ENCODE data around the gene PGLYRP2. TPM values are rescaled to one million over a fixed set of nuclear protein-coding genes. Genes with fewer than 3 reads are reported as not detected.

PGLYRP2 gene
- total and polyA plus RNA-seq, 3 experiments from 2014 or later, result 0.13 to 0.49 TPM; not detected in 1

DNA sequence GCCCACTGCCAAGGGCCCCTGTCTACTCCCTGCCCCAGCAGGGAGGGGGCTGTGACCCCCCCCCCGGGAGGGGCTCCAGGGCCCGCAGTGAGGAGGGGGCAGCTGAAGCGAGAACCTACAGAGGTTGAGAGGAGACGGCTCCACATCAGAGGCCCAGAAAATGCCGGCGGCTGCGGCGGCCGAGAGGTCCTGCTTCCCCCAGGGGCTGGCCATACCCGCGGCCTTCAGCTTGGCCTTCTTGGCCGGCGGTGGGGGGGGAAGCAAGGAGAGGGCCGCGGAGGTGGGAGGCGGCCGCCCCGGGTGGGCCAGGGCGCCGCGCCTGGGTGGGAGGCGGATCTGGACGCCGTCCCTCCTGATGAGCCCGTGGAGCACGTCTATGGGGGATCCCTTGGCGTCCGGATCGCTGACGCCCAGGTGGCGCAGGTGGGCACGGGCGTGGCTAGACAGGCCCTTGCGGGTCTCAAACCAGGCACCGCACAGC is 51.3 kb downstream of the PGLYRP2 start:
- Mint-ChIP-seq H3K27me3 (no peaks in the 10 kb centered on the region), H3K4me3 (no peak overlapping the region), H3K36me3 (peaks cover 11 to 56% (median 12%) of the 10 kb centered on the region in 3 donors), H3K27ac (no peak overlapping the region), H3K9me3 (no peaks in the 10 kb centered on the region), H3K4me1 (peaks cover 28 to 30% (median 28%) of the 10 kb centered on the region in 3 donors)
- ChIA-PET POLR2A (interaction anchor here (2.1 kb wide), 1 partner anchor 8 kb away, joined by 5 read pairs; no protein-coding TSS in a partner anchor), CTCF (interaction anchor here (0.9 to 2.4 kb wide), 2 partner anchors 9 to 128 kb away, joined by 3 to 12 read pairs; partner anchors contain the start of gene AKAP8L)
- H3K36me3 ChIP-seq (ENCODE audit: insufficient read depth, low read length), result peaks cover 21% of the 10 kb centered on the region
- DNase-seq, result no peak
- peaks cover 20% of the 10 kb centered on the region for H3K4me1 ChIP-seq (ENCODE audit: insufficient read depth, low read length)
- no peak overlapping the region for H3K27ac ChIP-seq (ENCODE audit: low read depth, low read length)
- no peaks in the 10 kb centered on the region for H3K27me3 ChIP-seq (ENCODE audit: insufficient read depth, low read length, poor library complexity, severe bottlenecking)
- H3K9me3 ChIP-seq (ENCODE audit: low read length), result no peaks in the 10 kb centered on the region
- no peak overlapping the region for H3K4me3 ChIP-seq (ENCODE audit: low read length)

DNA sequence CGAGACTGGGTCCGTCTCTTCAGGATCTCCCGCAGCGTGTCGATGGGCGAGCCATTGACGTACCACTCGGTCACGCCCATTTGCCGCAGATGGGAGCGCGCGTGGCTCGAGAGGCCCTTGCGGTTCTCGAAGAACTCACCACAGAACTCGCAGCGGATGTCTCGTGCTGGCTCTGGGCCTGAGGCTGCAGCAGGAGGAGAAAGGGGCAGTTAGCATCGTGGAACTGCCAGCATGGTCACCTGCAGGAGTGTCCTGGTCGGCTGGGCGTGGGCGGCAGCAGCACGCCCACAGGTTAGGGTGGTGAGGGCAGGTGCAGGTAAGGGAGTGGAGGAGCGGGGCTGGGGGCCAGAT is 52.0 kb downstream of the PGLYRP2 start:
- Histone ChIP-seq H3K27ac (ENCODE audit: low read depth, low read length) (no peak overlapping the region), H3K27me3 (ENCODE audit: insufficient read depth, low read length, poor library complexity, severe bottlenecking) (no peaks in the 10 kb centered on the region), H3K9me3 (ENCODE audit: low read length) (no peaks in the 10 kb centered on the region), H3K36me3 (ENCODE audit: insufficient read depth, low read length) (peaks cover 22% of the 10 kb centered on the region), H3K4me3 (ENCODE audit: low read length) (no peak overlapping the region), H3K4me1 (ENCODE audit: insufficient read depth, low read length) (peaks cover 20% of the 10 kb centered on the region)
- H3K36me3 Mint-ChIP-seq, result peaks cover 12 to 61% (median 13%) of the 10 kb centered on the region in 3 donors
- H3K4me3 Mint-ChIP-seq, result no peak overlapping the region
- H3K9me3 Mint-ChIP-seq, result no peaks in the 10 kb centered on the region
- H3K4me1 Mint-ChIP-seq, result peaks cover 25 to 27% (median 27%) of the 10 kb centered on the region in 3 donors
- no peak overlapping the region for H3K27ac Mint-ChIP-seq
- no peaks in the 10 kb centered on the region for H3K27me3 Mint-ChIP-seq
- POLR2A ChIA-PET, result no interaction called here
- no peak for DNase-seq
- CTCF ChIA-PET, result interaction anchor here (2.4 kb wide), 1 partner anchor 8 kb away, joined by 12 read pairs; the partner anchor contains the start of gene AKAP8L

DNA sequence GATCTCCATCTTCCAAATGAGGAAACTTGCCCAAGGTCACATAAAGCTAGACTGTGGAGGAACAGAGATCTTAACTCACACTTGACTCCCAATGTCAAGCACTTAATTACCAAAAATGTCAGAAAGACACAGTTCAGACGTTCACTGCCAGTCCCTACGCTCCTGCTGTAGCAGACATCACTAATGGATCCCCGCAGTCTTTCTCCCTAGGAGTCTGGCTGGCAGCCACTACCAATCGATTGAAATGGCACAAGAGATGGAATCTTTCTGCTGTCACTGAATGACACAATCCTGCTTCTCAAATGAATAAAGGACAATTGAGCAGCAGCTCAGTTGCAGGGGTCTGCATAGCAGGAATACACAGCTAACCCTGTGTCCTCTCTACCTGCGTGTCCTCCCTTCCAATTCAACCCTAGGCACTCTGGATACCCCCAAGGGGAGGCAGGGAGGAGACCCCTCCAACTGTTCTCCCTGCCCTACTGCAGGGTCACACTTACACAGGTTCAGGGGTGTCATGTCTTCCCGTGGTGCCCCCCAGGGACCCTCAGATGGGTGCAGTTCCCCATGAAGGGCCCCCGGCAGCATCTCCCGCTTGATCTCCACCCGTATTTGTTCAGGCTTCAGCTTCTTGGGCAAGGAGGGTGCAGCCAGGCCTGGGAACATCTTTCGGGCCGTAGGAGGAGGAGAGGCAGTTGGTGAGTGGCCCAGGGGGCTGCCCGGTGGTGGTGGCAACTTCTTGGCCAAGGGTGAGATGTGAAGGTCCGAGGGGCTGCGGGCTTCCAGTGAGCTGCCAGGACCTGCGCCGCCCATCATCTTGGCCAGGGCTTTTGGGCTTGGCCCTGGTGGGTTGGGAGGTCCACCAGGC is 52.6 kb downstream of the PGLYRP2 start:
- Histone ChIP-seq H3K4me3 (ENCODE audit: low read length) (no peak overlapping the region), H3K9me3 (ENCODE audit: low read length) (no peaks in the 10 kb centered on the region), H3K36me3 (ENCODE audit: insufficient read depth, low read length) (peaks cover 22% of the 10 kb centered on the region), H3K4me1 (ENCODE audit: insufficient read depth, low read length) (peaks cover 17% of the 10 kb centered on the region), H3K27me3 (ENCODE audit: insufficient read depth, low read length, poor library complexity, severe bottlenecking) (no peaks in the 10 kb centered on the region), H3K27ac (ENCODE audit: low read depth, low read length) (no peak overlapping the region)
- Mint-ChIP-seq H3K4me3 (peak overlapping the region in 1 of 7 donors; percentile 3), H3K4me1 (peaks cover 22 to 23% (median 23%) of the 10 kb centered on the region in 3 donors), H3K27ac (peak overlapping the region in 1 of 8 donors; percentile 17), H3K27me3 (no peaks in the 10 kb centered on the region), H3K9me3 (no peaks in the 10 kb centered on the region), H3K36me3 (peaks cover 12 to 62% (median 13%) of the 10 kb centered on the region in 3 donors)
- ChIA-PET CTCF (interaction anchor here (0.9 to 1.0 kb wide), 2 partner anchors 16 to 129 kb away, joined by 3 read pairs; no protein-coding TSS in a partner anchor), POLR2A (no interaction called here)
- no peak for DNase-seq

DNA sequence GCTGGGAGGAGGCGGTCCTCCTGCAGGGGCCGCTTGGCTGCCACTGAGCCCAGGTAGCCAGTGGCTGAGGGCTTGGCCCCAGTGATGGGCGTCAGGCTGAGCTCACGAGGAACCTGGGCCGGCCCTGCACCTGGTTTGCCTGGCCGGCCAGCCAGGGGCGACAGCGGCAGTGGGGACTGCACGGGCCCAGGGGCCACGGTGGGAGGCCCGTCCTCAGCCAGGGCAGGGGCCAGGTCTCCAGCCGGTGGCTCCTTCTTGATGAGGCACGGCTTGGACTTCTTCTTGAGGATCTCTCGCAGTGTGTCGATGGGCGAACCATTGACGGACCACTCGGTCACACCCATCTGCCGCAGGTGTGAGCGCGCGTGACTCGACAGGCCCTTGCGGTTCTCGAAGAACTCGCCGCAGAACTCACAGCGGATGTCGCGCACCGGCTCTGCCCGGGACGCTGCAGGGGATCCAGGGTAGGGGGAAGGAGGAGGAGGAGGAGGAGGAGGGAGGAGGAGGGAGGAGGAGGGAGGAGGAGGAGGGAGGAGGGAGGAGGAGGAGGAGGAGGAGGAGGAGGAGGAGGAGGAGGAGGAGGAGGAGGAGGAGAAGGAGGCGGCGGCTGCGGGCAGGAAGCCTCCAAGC is 53.9 kb downstream of the PGLYRP2 start:
- H3K4me3 ChIP-seq (ENCODE audit: low read length), result no peak overlapping the region
- H3K27ac ChIP-seq (ENCODE audit: low read depth, low read length), result no peak overlapping the region
- peaks cover 22% of the 10 kb centered on the region for H3K36me3 ChIP-seq (ENCODE audit: insufficient read depth, low read length)
- Mint-ChIP-seq H3K9me3 (no peaks in the 10 kb centered on the region), H3K4me1 (peaks cover 10 to 11% (median 10%) of the 10 kb centered on the region in 3 donors), H3K36me3 (peaks cover 13 to 56% (median 14%) of the 10 kb centered on the region in 3 donors), H3K4me3 (no peak overlapping the region), H3K27me3 (no peaks in the 10 kb centered on the region), H3K27ac (no peak overlapping the region)
- H3K4me1 ChIP-seq (ENCODE audit: insufficient read depth, low read length), result peaks cover 4% of the 10 kb centered on the region
- no peaks in the 10 kb centered on the region for H3K9me3 ChIP-seq (ENCODE audit: low read length)
- ChIA-PET POLR2A (no interaction called here), CTCF (no interaction called here)
- DNase-seq, result no peak
- H3K27me3 ChIP-seq (ENCODE audit: insufficient read depth, low read length, poor library complexity, severe bottlenecking), result no peaks in the 10 kb centered on the region

DNA sequence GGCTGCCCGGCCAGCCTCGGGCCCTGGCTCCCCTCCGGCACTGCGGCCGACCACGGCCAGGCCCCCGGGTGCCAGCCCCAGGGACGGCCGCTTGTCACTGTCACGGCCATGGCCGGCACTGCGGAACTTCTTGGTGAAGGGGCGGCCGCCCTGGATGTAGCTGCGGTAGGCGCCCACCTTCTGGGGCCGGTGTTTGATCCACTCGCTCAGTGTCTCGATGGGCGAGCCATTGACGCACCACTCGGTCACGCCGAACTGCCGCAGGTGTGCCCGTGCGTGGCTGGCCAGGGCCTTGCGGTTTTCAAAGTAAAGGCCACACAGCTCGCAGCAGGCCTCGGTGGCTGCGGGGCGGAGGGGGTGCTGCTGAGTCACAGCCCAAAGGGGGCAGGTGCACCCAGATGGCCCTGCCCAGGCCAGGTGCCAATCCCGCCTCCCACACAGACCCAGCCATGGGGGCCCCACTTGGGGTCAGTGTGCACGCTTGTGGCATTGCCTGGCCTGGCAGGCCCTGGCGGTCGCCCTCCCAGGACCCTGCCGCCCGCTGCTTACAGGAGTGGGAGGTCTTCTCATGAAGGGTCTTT is 54.5 kb downstream of the PGLYRP2 start:
- Histone ChIP-seq H3K4me3 (ENCODE audit: low read length) (no peak overlapping the region), H3K9me3 (ENCODE audit: low read length) (no peaks in the 10 kb centered on the region), H3K36me3 (ENCODE audit: insufficient read depth, low read length) (peaks cover 22% of the 10 kb centered on the region), H3K27me3 (ENCODE audit: insufficient read depth, low read length, poor library complexity, severe bottlenecking) (no peaks in the 10 kb centered on the region), H3K27ac (ENCODE audit: low read depth, low read length) (no peak overlapping the region), H3K4me1 (ENCODE audit: insufficient read depth, low read length) (no peaks in the 10 kb centered on the region)
- Mint-ChIP-seq H3K36me3 (peaks cover 13 to 54% (median 14%) of the 10 kb centered on the region in 3 donors), H3K9me3 (no peaks in the 10 kb centered on the region), H3K4me1 (peaks cover 9 to 11% (median 11%) of the 10 kb centered on the region in 3 donors), H3K27ac (no peak overlapping the region), H3K27me3 (no peaks in the 10 kb centered on the region), H3K4me3 (no peak overlapping the region)
- no peak for DNase-seq
- CTCF ChIA-PET, result no interaction called here
- POLR2A ChIA-PET, result no interaction called here

DNA sequence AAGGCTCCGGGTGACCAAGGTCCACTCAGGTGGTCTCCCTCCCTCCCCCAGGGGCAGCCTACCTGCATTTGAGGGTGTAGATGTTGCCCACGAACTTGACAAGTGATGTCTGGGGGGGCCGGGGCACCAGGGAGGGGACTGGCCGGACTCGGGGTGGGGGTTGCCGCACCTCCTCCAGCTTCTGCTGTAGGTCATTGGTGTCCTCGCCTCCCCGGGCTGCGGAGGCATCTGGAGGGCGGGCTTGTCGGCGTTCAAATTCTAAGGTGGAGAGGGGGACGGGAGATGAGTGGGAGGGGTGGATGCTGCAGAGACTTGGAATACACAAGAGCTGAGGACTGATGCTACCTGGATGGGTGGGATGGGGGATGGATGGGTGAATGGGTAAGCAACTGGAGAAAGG is 55.2 kb downstream of the PGLYRP2 start:
- CTCF ChIA-PET, result interaction anchor here (1.0 to 1.4 kb wide), 2 partner anchors 9 to 132 kb away, joined by 3 read pairs; no protein-coding TSS in a partner anchor
- POLR2A ChIA-PET, result no interaction called here

DNA sequence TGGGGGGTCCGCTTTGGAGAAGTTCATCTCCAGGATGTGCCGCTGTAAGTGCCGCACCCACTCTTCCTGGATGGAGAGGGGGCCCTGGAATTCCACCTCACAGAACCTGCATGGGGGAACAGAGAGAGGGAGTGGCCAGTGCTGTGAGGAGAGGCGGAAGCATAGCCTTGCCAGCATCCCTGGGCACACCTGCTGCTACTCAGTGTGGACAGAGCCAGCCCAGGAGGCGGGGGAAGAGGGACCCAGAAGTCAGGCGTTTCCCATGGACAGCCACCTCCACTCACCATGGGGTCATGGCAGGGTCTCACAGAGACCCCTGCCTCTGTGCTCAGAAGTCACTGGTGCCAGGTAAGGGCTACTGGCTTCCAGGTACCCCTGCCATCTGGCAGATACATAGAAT is 56.2 kb downstream of the PGLYRP2 start:
- peaks cover 22% of the 10 kb centered on the region for H3K36me3 ChIP-seq (ENCODE audit: insufficient read depth, low read length)
- CTCF ChIA-PET, result interaction anchor here (1.0 to 1.4 kb wide), 2 partner anchors 10 to 133 kb away, joined by 3 read pairs; no protein-coding TSS in a partner anchor
- no peaks in the 10 kb centered on the region for H3K9me3 Mint-ChIP-seq

More for the DNA sequence above, 55.2 kb downstream of the PGLYRP2 start:
- Mint-ChIP-seq H3K27me3 (no peaks in the 10 kb centered on the region), H3K27ac (no peak overlapping the region), H3K4me3 (no peak overlapping the region), H3K36me3 (peaks cover 13 to 53% (median 14%) of the 10 kb centered on the region in 3 donors), H3K9me3 (no peaks in the 10 kb centered on the region), H3K4me1 (peaks cover 15 to 17% (median 16%) of the 10 kb centered on the region in 3 donors)
- DNase-seq, result no peak
- H3K9me3 ChIP-seq (ENCODE audit: low read length), result no peaks in the 10 kb centered on the region
- H3K4me1 ChIP-seq (ENCODE audit: insufficient read depth, low read length), result peaks cover 6% of the 10 kb centered on the region
- no peak overlapping the region for H3K4me3 ChIP-seq (ENCODE audit: low read length)
- H3K27ac ChIP-seq (ENCODE audit: low read depth, low read length), result no peak overlapping the region
- H3K36me3 ChIP-seq (ENCODE audit: insufficient read depth, low read length), result peaks cover 22% of the 10 kb centered on the region
- no peaks in the 10 kb centered on the region for H3K27me3 ChIP-seq (ENCODE audit: insufficient read depth, low read length, poor library complexity, severe bottlenecking)

More for the DNA sequence above, 56.2 kb downstream of the PGLYRP2 start:
- H3K4me1 Mint-ChIP-seq, result peaks cover 19 to 25% (median 21%) of the 10 kb centered on the region in 3 donors
- H3K4me1 ChIP-seq (ENCODE audit: insufficient read depth, low read length), result peaks cover 8% of the 10 kb centered on the region
- no peak overlapping the region for H3K4me3 ChIP-seq (ENCODE audit: low read length)
- H3K27ac Mint-ChIP-seq, result no peak overlapping the region
- no peak overlapping the region for H3K4me3 Mint-ChIP-seq
- DNase-seq, result no peak
- POLR2A ChIA-PET, result no interaction called here
- no peaks in the 10 kb centered on the region for H3K9me3 ChIP-seq (ENCODE audit: low read length)
- peaks cover 0 to 3% of the 10 kb centered on the region in 2 donors for H3K27me3 Mint-ChIP-seq
- H3K36me3 Mint-ChIP-seq, result peaks cover 13 to 51% (median 14%) of the 10 kb centered on the region in 3 donors
- no peaks in the 10 kb centered on the region for H3K27me3 ChIP-seq (ENCODE audit: insufficient read depth, low read length, poor library complexity, severe bottlenecking)
- no peak overlapping the region for H3K27ac ChIP-seq (ENCODE audit: low read depth, low read length)
